Skeletal muscle satellite cell (primary cell): ENCODE results near the gene ACSL5.
"Not testable (repeated sequence)": the region's sequence is repeated elsewhere in the genome, so short reads cannot be mapped to it uniquely, and the experiment has no call there.

ENCODE experiments used
- H3K27me3 ChIP-seq: 2 replicates; pipeline ENCODE4 v1.7.0; 2013; ENCODE audit warnings: low read length; ENCODE audit not compliant: control insufficient read depth, insufficient read depth
- H3K36me3 ChIP-seq: 2 replicates; pipeline ENCODE4 v1.7.0; 2013; ENCODE audit warnings: mild to moderate bottlenecking, control low read depth, low read length; ENCODE audit not compliant: insufficient read depth
- H3K4me1 ChIP-seq: 2 replicates; pipeline ENCODE4 v1.7.0; 2013; ENCODE audit warnings: low read length; ENCODE audit not compliant: control insufficient read depth, insufficient read depth
- H3K4me2 ChIP-seq: 2 replicates; pipeline ENCODE4 v1.7.0; 2013; ENCODE audit warnings: mild to moderate bottlenecking, low read length
- H3K4me3 ChIP-seq: 2 replicates; pipeline ENCODE4 v1.7.0; 2013; ENCODE audit warnings: low read length
- H3K9ac ChIP-seq: 2 replicates; pipeline ENCODE4 v1.7.0; 2013; ENCODE audit warnings: mild to moderate bottlenecking, low read depth, low read length, moderate library complexity
- H3K9me3 ChIP-seq: replicated peaks from 2 replicates; pipeline ENCODE4 v1.7.0; 2013; ENCODE audit warnings: mild to moderate bottlenecking, control low read depth, low read length

ACSL5 gene

DNA sequence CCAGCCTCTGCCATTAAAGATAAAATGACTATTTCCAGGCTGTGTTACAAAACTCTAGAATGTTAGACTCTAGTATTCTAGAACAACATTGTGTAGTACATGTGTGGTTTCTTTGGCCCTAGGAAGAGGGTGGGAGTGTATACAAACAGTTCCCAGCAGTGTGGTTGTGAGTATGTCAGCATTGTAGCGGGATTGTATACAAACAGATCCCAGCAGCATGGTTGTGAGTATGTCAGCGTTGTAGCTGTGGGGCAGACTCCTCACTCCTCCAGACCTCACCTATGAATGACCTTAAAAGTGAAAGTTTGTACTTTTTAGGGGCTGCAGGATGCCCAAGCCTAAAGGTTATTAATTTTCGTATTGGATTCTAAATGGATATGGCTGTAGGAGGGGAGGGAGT is 6.9 kb upstream of the ACSL5 start:
- Histone ChIP-seq H3K9ac (no peak overlapping the region), H3K27me3 (peaks cover 8% of the 10 kb centered on the region), H3K4me2 (no peak overlapping the region), H3K36me3 (no peaks in the 10 kb centered on the region), H3K4me3 (no peak overlapping the region), H3K9me3 (no peaks in the 10 kb centered on the region), H3K4me1 (peaks cover 14% of the 10 kb centered on the region)

DNA sequence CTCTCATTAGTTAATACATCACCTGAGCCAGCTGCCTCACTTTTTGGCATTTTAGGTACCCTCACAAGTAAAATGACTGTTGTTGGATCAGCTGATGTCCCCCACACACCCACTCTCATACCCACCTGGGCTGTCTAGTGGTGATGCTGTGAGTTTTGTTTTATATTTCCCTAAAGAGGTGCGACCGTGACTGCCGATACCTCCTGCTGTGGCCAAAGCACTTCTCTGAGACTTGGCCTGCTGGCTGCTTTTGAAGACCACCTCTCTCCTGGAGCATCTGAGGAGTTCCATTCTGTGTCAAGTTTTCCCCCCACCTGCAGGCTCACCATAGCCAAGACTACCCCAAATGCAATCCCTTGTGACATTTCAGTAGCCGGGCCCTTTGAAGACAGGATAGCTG is 6.4 kb upstream of the ACSL5 start:
- Histone ChIP-seq H3K4me3 (no peak overlapping the region), H3K4me2 (no peak overlapping the region), H3K4me1 (peaks cover 9% of the 10 kb centered on the region), H3K9me3 (no peaks in the 10 kb centered on the region), H3K9ac (no peak overlapping the region), H3K27me3 (peaks cover 8% of the 10 kb centered on the region), H3K36me3 (no peaks in the 10 kb centered on the region)

DNA sequence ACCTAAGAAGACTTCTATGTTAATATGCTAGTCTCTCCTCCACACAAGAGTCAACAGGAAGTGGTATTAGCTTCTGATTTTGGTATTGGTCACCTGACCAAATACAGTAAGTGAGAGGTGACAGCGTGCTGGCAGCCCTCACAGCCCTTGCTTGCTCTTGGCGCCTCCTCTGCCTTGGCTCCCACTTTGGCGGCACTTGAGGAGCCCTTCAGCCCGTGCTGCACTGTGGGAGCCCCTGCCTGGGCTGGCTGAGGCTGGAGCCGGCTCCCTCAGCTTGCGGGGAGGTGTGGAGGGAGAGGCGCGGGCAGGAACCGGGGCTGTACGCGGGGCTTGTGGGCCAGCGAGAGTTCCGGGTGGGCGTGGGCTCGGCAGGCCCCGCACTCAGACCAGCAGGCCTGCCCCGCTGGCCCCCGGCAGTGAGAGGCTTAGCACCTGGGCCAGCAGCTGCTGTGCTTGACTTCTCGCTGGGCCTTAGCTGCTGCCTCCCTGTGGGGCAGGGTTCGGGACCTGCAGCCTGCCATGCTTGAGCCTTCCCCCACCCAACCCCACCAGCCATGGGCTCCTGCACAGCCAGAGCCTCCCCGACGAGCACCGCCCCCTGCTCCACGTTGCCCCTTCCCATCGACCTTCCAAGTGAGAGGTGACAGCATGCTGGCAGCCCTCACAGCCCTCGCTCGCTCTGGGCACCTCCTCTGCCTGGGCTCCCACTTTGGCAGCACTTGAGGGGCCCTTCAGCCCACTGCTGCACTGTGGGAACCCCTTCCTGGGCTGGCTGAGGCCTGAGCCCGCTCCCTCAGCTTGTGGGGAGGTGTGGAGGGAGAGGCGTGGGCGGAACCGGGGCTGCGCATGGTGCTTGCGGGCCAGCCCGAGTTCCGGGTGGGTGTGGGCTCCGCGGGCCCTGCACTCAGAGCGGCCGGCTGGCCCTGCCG is 4.2 kb upstream of the ACSL5 start:
- Histone ChIP-seq H3K9me3 (no peaks in the 10 kb centered on the region), H3K4me3 (no peak overlapping the region), H3K27me3 (peaks cover 8% of the 10 kb centered on the region), H3K9ac (no peak overlapping the region), H3K36me3 (no peaks in the 10 kb centered on the region), H3K4me1 (no peaks in the 10 kb centered on the region), H3K4me2 (no peak overlapping the region)

DNA sequence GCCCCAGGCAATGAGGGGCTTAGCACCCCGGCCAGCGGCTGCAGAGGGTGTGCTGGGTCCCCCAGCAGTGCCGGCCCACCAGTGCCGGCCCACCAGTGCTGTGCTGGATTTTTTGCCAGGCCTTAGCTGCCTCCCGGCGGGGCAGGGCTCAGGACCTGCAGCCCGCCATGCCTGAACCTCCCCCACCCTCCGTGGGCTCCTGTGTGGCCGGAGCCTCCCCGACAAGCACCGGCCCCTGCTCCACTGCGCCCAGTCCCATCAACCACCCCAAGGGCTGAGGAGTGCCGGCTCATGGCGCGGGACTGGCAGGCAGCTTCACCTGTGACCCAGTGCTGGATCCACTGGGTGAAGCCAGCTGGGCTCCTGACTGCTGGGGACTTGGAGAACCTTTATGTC is 3.5 kb upstream of the ACSL5 start:
- H3K27me3 ChIP-seq, result peaks cover 8% of the 10 kb centered on the region
- no peak overlapping the region for H3K4me3 ChIP-seq
- no peak overlapping the region for H3K4me2 ChIP-seq
- no peak overlapping the region for H3K9ac ChIP-seq
- H3K9me3 ChIP-seq, result no peaks in the 10 kb centered on the region
- no peaks in the 10 kb centered on the region for H3K4me1 ChIP-seq
- H3K36me3 ChIP-seq, result no peaks in the 10 kb centered on the region

DNA sequence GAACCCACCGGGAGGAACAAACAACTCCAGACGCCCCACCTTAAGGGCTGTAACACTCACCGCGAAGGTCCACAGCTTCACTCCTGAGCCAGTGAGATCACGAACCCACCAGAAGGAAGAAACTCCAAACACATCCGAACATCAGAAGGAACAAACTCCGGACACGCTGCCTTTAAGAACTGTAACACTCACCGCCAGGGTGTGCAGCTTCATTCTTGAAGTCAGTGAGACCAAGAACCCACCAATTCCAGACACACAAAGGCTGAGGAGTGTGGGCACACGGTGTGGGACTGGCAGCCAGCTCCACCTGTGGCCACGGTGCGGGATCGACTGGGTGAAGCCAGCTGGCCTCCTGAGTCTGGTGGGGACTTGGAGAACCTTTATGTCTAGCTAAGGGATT is 2.6 kb upstream of the ACSL5 start:
- H3K4me2 ChIP-seq, H3K36me3 ChIP-seq, H3K4me1 ChIP-seq, H3K27me3 ChIP-seq, H3K4me3 ChIP-seq, H3K9me3 ChIP-seq, H3K9ac ChIP-seq: not testable (repeated sequence)

DNA sequence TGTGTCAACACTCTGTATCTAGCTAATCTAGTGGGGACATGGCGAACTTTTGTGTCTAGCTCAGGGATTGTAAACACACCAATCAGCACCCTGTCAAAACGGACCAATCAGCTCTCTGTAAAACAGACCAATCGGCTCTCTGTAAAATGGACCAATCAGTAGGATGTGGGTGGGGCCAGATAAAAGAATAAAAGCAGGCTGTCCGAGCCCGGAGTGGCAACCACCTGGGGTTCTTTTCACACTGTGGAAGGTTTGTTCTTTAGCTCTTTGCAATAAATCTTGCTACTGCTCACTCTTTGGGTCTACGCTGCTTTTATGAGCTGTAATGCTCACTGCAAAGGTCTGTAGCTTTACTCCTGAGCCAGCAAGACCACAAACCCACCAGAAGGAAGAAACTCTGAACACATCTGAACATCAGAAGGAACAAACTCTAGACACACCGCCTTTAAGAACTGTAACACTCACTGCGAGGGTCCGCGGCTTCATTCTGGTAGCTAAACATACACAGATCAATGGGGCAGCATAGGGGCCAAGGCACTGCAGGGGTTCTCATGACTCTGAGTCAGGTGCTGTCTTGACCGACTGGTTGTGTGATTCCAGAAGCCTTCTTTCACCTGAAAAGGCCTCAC is 1.6 kb upstream of the ACSL5 start:
- not testable (repeated sequence) for H3K27me3 ChIP-seq, H3K4me3 ChIP-seq, H3K4me1 ChIP-seq, H3K9me3 ChIP-seq, H3K36me3 ChIP-seq, H3K9ac ChIP-seq, H3K4me2 ChIP-seq

DNA sequence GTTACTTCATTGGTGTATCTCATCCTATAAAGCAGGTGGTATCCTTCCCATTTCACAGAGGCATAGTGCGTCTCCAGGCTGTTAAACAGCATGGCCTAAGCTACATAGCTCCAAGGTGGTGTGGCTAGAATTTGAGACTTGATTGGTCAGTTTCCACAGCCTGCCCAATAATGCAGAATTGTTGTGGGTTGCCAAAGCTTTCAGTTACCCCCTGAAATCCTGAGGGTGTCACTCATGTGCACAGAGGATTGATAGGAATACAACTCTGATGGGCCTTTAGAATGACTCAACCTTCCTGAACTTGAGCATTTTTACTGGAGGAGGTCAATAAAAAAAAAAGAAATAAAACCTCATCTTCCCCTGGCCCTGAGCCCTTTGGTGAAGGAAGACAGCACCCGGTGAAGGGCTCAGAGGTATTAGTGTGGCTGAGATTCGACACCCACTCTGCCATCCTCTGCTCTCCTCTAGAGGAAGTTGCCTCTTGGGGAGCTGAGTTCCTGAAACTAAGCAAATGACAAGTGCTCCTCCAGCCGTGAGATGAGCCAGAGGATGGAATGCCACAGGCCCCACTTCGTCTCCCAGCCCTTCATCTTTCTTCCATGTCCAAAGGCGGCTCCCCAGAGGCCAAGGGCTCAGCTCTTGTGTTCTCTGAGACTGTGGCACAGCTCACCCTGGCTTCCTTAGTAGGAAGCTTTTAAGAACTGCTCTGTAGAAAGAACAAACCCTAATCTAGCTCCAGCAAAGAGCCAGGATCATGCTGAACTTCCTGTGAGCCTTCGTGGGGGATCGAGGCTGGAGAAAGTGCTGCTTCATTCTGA is 1.0 kb downstream of the ACSL5 start:
- no peaks in the 10 kb centered on the region for H3K36me3 ChIP-seq
- H3K4me3 ChIP-seq, result no peak overlapping the region
- peaks cover 7% of the 10 kb centered on the region for H3K4me1 ChIP-seq
- H3K9ac ChIP-seq, result no peak overlapping the region
- H3K9me3 ChIP-seq, result no peaks in the 10 kb centered on the region
- no peaks in the 10 kb centered on the region for H3K27me3 ChIP-seq
- H3K4me2 ChIP-seq, result no peak overlapping the region

DNA sequence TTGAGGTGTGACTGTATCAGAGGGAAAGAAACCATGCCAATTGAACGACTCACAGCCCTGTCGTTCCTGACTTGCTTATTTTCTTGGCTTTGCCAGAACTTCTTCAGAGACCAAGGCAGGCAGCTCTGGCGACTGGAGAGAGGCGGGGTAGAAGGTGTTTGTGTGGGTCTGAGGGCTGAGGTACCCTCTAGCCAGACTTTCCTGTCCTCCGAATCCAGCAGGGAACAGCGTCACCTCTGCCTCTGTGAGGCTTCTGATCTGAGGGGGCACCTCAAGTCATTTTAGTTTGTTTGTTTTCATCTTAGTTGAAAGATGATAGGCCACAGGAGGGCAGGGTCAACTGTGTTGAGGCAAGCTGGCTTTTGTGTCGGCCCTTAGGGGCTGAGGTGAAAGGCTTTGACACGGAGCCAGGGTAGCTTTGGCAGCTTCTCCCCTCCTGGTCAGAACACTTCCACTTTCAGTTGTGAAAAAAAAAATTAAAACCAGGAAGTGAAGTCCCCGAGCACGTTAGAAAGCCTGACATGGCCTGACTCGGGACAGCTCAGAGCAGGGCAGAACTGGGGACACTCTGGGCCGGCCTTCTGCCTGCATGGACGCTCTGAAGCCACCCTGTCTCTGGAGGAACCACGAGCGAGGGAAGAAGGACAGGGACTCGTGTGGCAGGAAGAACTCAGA is 1.9 kb downstream of the ACSL5 start:
- Histone ChIP-seq H3K4me1 (peaks cover 7% of the 10 kb centered on the region), H3K4me2 (peak overlapping the region; percentile 42), H3K9me3 (no peaks in the 10 kb centered on the region), H3K4me3 (no peak overlapping the region), H3K27me3 (no peaks in the 10 kb centered on the region), H3K36me3 (no peaks in the 10 kb centered on the region), H3K9ac (no peak overlapping the region)

DNA sequence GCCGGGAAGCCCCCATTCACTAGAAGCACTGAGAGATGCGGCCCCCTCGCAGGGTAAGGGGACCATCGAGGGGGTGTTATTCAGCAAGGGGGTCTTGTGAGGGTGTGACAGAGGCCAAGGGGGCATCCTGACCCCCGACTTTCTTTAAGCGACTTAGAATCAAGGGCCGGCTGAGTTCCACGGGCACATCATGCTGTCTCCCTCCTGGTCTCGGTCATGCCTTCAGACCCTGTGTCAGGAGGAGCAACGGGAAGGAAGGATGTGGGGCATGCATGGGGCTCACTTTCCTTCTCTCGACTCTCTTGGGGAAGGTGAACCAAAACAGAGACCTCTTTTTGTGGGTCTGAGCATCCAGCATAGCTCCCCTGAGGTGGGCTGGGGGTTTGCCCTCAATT is 2.5 kb downstream of the ACSL5 start:
- Histone ChIP-seq H3K9ac (no peak overlapping the region), H3K4me3 (no peak overlapping the region), H3K36me3 (no peaks in the 10 kb centered on the region), H3K4me1 (peaks cover 7% of the 10 kb centered on the region), H3K27me3 (no peaks in the 10 kb centered on the region), H3K9me3 (no peaks in the 10 kb centered on the region), H3K4me2 (peak overlapping the region; percentile 42)

DNA sequence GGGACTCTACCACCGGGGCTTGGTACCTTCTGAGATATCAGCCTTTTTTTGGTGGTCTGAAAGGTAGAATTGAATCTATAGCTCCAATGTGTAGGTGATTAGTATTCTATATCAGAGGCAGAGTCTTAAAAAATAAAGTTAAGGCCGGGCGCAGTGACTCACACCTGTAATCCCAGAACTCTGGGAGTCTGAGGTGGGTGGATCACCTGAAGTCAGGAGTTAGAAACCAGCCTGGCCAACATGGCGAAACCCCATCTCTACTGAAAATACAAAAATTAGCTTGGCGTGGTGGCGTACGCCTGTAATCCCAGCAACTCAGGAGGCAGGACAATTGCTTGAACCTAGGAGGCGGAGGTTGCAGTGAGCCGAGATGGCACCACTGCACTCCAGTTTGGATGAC is 3.2 kb downstream of the ACSL5 start:
- not testable (repeated sequence) for H3K36me3 ChIP-seq, H3K4me2 ChIP-seq, H3K27me3 ChIP-seq, H3K9ac ChIP-seq, H3K4me3 ChIP-seq, H3K9me3 ChIP-seq, H3K4me1 ChIP-seq

DNA sequence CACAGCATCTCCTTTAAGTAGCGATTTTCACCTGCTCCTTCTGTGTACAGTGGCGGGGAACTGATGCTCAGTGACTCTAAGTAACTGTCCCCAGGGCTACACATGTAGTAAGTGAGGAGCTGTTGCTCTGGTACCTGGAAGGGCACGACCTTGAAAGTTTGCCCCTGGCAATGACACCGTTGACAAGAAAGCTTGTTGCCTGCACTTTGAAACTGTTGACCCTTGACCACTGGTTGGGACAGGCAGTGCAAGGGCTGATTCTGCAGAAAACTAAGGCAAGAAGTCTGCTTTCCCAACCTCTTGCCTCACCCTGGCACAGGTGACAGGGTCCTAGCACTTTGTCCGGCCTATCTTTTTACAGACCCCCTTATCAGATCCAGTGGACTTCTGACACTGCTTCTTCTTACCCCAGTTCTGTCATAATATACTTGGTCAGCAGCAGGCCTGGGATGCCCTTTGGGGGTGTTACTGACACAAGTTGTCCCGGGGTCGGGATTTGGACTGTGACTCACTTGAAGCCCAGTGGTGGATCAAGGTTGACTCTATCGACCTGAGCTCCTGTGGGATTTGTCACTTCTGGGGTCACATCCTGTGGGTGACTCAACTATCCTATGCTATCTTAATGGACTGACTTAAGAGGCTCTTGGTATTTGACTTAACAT is 5.8 kb downstream of the ACSL5 start:
- Histone ChIP-seq H3K4me1 (peaks cover 10% of the 10 kb centered on the region), H3K4me2 (no peak overlapping the region), H3K27me3 (no peaks in the 10 kb centered on the region), H3K9ac (no peak overlapping the region), H3K36me3 (no peaks in the 10 kb centered on the region), H3K4me3 (no peak overlapping the region), H3K9me3 (no peaks in the 10 kb centered on the region)
